GM18498 (cell line): ENCODE data around the gene ZDHHC8.

Source experiments
- ATAC-seq: cut with Tn5 transposase; IDR thresholded peaks from one replicate; pipeline ENCODE4 v1.9.1; 2021; ENCODE audit warnings: mild to moderate bottlenecking, moderate library complexity; ENCODE audit not compliant: unreplicated experiment

ZDHHC8 gene

GRCh38 chr22:20094197-20094807 lies 37.3 kb upstream of the ZDHHC8 start:
- no peak for ATAC-seq

- no peak for ATAC-seq
These were observed 36.1 kb upstream of the ZDHHC8 start for GRCh38 chr22:20095521-20095920.

- no peak for ATAC-seq
These were observed 34.8 kb upstream of the ZDHHC8 start for GRCh38 chr22:20096574-20097420.

- no peak for ATAC-seq
These were observed 32.4 kb upstream of the ZDHHC8 start for GRCh38 chr22:20099099-20099711.

- ATAC-seq: no peak
These were observed 30.0 kb upstream of the ZDHHC8 start for GRCh38 chr22:20101638-20102037.

GRCh38 chr22:20102203-20102780 lies 29.3 kb upstream of the ZDHHC8 start:
- ATAC-seq: no peak

- ATAC-seq: no peak
These were observed 26.0 kb upstream of the ZDHHC8 start for GRCh38 chr22:20105456-20106204.

- no peak for ATAC-seq
These were observed 25.3 kb upstream of the ZDHHC8 start for GRCh38 chr22:20106205-20106848.

- ATAC-seq: no peak
These were observed 24.8 kb upstream of the ZDHHC8 start for GRCh38 chr22:20106849-20107237.

- no peak for ATAC-seq
These were observed 24.1 kb upstream of the ZDHHC8 start for GRCh38 chr22:20107471-20107901.

GRCh38 chr22:20107951-20108756 lies 23.4 kb upstream of the ZDHHC8 start:
- ATAC-seq: no peak

GRCh38 chr22:20108757-20109230 lies 22.8 kb upstream of the ZDHHC8 start:
- ATAC-seq: no peak

- no peak for ATAC-seq
These were observed 21.9 kb upstream of the ZDHHC8 start for GRCh38 chr22:20109411-20110358.

- ATAC-seq: no peak
These were observed 21.1 kb upstream of the ZDHHC8 start for GRCh38 chr22:20110359-20110985.

GRCh38 chr22:20111045-20111688 lies 20.4 kb upstream of the ZDHHC8 start:
- ATAC-seq: no peak

- ATAC-seq: no peak
These were observed 19.6 kb upstream of the ZDHHC8 start for GRCh38 chr22:20111689-20112622.
